Measurements from ENCODE around the gene CSNK1G1.

The CSNK1G1 gene

GRCh38 chr15:64146885-64147681, 208.9 kb downstream of the CSNK1G1 start:
- no peak overlapping the region for H3K4me3 ChIP-seq (ENCODE audit: low read depth, low read length)
- no peak for TF ChIP-seq MAX (IDR thresholded peaks at IDR 0.05; ENCODE audit: low read depth, low read length)
- TF ChIP-seq CTCF (IDR thresholded peaks at IDR 0.05; ENCODE audit: low read depth, low read length): no peak
- TF ChIP-seq MYC (IDR thresholded peaks at IDR 0.05; ENCODE audit: low read depth, low read length): no peak
- TF ChIP-seq POLR2A (IDR thresholded peaks at IDR 0.05; ENCODE audit: extremely low read depth, insufficient read length): no peak
- no peak for DNase-seq (ENCODE audit: low read depth)

GRCh38 chr15:64146520-64146884, 209.5 kb downstream of the CSNK1G1 start:
- DNase-seq (ENCODE audit: low read depth): no peak
- H3K4me3 ChIP-seq (ENCODE audit: low read depth, low read length): no peak overlapping the region
- TF ChIP-seq MAX (IDR thresholded peaks at IDR 0.05; ENCODE audit: low read depth, low read length) (no peak), POLR2A (IDR thresholded peaks at IDR 0.05; ENCODE audit: extremely low read depth, insufficient read length) (no peak), CTCF (IDR thresholded peaks at IDR 0.05; ENCODE audit: low read depth, low read length) (no peak), MYC (IDR thresholded peaks at IDR 0.05; ENCODE audit: low read depth, low read length) (no peak)

GRCh38 chr15:64146041-64146440, 209.9 kb downstream of the CSNK1G1 start:
- no peak for TF ChIP-seq POLR2A (IDR thresholded peaks at IDR 0.05; ENCODE audit: extremely low read depth, insufficient read length)
- no peak for TF ChIP-seq MYC (IDR thresholded peaks at IDR 0.05; ENCODE audit: low read depth, low read length)
- TF ChIP-seq CTCF (IDR thresholded peaks at IDR 0.05; ENCODE audit: low read depth, low read length): no peak
- no peak for TF ChIP-seq MAX (IDR thresholded peaks at IDR 0.05; ENCODE audit: low read depth, low read length)
- no peak for DNase-seq (ENCODE audit: low read depth)
- H3K4me3 ChIP-seq (ENCODE audit: low read depth, low read length): no peak overlapping the region

GRCh38 chr15:64144565-64145281, 211.2 kb downstream of the CSNK1G1 start:
- TF ChIP-seq MAX (IDR thresholded peaks at IDR 0.05; ENCODE audit: low read depth, low read length) (no peak), MYC (IDR thresholded peaks at IDR 0.05; ENCODE audit: low read depth, low read length) (no peak), POLR2A (IDR thresholded peaks at IDR 0.05; ENCODE audit: extremely low read depth, insufficient read length) (no peak), CTCF (IDR thresholded peaks at IDR 0.05; ENCODE audit: low read depth, low read length) (no peak)
- DNase-seq (ENCODE audit: low read depth): no peak
- H3K4me3 ChIP-seq (ENCODE audit: low read depth, low read length): no peak overlapping the region

- no peak overlapping the region for H3K4me3 ChIP-seq (ENCODE audit: low read depth, low read length)
- TF ChIP-seq MAX (IDR thresholded peaks at IDR 0.05; ENCODE audit: low read depth, low read length): no peak
- no peak for TF ChIP-seq CTCF (IDR thresholded peaks at IDR 0.05; ENCODE audit: low read depth, low read length)
- no peak for TF ChIP-seq MYC (IDR thresholded peaks at IDR 0.05; ENCODE audit: low read depth, low read length)
- TF ChIP-seq POLR2A (IDR thresholded peaks at IDR 0.05; ENCODE audit: extremely low read depth, insufficient read length): no peak
- no peak for DNase-seq (ENCODE audit: low read depth)
Measured at GRCh38 chr15:64144192-64144564, 211.8 kb downstream of the CSNK1G1 start.

Data from NB4 (cell line).